Cerebellar nuclear complex (tissue), 1 donor: Measurements from ENCODE around the gene SLC45A2.
"Not testable (repeated sequence)": the region's sequence is repeated elsewhere in the genome, so short reads cannot be mapped to it uniquely, and the experiment has no call there.

Experiments
- DNase-seq, 2 experiments: peaks; one replicate each; lab custom pipeline; 2025; lab: John Stamatoyannopoulos, UW

The SLC45A2 gene

DNA sequence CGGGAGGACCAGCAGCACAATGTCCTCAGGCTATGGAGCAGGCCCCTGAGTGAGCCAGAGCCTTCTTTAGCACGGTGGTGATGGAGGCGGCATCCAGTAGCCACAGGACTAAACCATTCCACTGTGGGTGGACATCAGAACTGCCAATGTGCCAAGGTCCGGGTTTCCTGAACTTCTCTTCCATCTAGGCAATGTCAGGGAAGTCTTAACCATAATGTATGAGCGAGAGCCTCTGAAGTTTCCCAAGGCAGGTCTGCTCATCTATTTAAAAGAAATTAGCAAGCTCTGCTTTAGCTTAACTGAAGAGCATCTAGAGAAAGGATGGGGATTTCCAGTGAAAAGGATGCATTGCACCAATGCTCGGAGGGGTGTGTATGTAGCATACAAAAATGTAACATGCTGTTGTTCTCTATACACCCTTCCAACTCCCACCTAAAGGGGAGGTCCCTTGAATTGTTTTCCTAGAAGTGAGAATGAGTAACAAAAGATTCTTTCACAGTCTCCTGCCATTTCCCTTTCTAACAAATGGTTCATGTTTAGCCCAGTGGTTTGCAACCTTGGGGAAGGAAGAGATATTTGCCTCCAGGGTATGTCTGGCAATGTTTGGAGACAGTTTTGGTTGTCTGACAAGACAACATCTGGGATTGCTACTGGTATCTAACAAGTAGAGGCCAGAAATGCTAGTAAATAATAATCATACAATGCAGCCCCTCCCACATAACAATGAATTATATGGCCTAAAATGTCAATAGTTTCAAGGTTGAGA lies 54.4 kb downstream of the SLC45A2 start:
- DNase-seq = no peak

DNA sequence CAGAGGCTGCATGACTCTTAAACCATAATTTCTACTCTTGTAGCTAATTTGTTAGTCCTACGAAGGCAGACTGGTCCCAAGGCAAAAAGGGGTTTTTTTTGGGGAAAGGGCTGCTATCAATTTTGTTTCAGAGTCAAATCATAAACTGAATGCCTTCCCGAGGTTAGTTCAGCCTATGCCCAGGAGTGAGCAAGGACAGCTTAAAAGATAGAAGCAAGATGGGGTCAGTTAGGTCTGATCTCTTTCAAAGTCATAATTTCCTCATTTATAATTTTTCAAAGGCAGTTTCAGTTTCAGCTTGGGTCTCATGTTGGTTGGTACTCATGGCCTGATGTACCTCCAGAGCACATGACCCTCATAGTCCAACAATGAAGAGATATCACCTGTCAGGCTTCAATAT lies 56.2 kb downstream of the SLC45A2 start:
- DNase-seq = no peak

DNA sequence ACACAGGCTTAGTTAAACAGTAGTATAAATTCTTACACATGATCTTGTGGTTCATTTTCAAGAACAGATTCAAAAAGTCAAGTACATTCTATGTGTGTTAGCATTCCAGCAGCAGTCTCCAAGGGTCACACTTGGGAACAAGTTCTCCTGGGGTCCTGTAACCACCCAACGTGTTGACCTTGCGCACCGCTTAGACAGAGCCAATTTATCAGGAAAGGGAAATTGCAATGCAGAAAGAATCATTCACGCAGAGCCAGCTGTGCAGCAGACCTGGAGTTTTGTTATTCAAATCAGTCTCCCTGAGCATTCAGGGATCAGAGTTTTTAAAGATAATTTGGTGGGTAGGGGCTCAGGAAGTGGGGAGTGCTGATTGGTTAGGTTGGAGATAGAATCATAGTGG lies 56.8 kb downstream of the SLC45A2 start:
- no peak for DNase-seq

DNA sequence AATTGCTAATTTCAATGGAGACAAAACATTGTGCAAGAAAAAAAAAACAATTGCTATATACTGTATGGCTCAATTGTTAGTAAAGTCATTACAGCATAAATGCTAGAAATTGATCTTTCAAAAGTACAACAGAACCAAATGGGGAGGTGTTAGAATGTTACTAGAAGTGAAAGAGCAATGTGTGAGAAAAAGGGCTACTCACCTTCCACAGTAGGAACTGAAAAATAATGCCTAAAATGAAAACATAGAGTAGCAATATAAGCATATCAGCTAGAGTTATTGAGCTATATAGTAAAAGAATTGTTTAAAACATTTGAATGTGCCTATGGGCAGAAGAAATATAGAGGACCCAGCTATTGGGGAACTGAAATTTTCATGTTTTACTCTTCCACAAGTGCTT lies 59.2 kb downstream of the SLC45A2 start:
- DNase-seq = no peak

DNA sequence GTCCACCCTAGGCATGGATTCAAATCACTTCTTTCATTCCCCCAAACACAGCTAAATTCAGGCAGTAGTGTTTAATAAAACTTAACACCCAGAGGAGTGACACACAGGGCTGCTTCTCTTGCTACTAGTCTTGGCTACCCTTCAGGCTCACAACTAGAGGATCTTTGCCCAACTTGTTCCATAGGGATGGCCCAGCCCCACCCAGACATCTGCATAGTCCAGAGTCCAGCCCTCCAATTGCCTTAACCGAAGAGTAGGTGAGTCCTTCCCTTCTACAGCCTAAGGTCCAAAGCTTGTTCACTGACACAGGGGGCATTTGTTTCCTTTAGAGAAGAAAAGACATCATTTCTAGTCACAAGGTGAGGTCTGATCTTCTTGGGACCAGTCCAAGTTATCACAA lies 63.5 kb downstream of the SLC45A2 start:
- no peak for DNase-seq

DNA sequence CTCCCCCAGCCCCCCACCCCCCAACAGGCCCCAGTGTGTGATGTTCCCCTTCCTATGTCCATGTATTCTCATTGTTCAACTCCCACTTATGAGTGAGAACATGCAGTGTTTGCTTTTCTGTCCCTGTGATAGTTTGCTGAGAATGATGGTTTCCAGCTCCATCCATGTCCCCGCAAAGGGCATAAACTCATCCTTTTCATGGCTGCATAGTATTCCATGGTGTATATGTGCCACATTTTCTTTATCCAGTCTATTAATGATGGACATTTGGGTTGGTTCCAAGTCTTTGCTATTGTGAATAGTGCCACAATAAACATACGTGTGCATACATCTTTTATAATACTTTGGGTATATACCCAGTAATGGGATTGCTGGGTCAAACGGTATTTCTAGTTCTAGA lies 69.6 kb downstream of the SLC45A2 start:
- not testable (repeated sequence) for DNase-seq

DNA sequence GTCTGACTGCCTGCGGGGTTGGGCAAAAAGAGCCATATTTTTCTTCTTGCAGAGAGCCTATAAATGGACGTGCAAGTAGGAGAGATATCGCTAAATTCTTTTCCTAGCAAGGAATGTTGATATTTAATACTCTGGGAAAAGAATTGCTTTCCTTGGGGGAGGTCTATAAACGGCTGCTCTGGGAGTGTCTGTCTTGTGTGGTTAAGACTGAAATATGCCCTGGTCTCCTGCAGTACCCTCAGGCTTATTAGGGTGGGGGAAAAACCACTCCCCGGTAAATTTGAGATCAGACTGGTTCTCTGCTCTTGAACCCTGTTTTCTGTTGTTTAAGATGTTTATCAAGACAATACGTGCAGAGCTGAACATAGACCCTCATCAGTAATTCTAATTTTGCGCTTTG lies 78.2 kb downstream of the SLC45A2 start:
- DNase-seq = not testable (repeated sequence)

DNA sequence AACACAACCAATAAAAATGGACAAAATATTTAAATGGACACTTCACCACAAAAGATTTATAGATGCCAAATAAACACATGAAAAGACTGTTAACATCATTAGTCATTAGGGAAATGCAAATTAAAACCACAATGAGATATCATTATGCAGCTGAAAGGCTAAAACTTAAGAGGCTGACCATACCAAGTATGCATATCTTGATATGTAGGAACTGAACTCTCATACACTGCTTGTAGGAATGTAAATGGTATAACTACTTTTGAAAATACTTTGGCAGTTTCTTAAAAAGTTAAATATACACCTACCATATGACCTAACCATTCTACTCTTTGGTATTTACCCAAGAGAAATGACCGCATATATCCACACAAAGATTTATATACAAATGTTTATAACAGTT lies 79.1 kb downstream of the SLC45A2 start:
- DNase-seq = no peak

DNA sequence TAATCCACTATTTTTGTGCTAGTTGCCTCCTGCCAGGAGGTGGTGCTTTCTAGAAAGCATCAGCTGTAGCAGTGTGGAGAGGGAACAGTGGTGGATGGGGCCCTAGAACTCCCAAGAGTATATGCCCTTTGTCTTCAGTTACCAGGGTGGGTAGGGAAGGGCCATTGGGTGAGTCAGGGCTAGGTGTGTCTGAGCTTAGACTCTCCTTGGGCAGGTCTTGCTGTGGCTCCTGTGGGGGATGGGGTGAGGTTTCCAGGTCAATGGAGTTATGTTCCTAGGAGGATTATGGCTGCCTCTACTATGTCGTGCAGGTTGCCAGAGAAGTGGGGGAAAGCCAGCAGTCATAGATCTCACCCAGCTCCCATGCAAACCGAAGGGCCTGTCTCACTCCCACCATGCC lies 81.4 kb downstream of the SLC45A2 start:
- no peak for DNase-seq

DNA sequence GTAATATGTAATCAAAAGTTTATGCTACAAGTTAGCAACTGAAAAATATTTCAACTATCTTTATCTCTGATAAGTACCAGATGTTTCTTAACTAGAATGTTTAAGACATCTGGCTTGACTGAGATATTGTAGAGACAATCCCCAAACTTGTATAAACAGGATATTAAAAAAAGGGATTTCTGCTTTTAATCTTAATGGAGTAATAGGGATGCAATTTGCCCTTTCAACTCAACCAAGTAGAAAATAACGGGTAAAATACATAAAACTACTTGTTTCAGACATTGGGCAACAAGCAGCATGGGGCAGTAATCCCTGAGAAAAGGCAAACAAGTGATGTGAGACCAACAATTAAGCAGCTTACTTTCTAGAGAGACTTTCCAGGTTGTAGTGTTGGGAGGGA lies 83.3 kb downstream of the SLC45A2 start:
- no peak for DNase-seq
